HG03469 (cell line): ENCODE measurements around the gene CAPS.

Experiments
- ATAC-seq: cut with Tn5 transposase; IDR thresholded peaks from one replicate; pipeline ENCODE4 v1.9.1; 2021; ENCODE audit warnings: mild to moderate bottlenecking, moderate library complexity, moderate number of reproducible peaks; ENCODE audit not compliant: unreplicated experiment

Gene CAPS

GRCh38 chr19:5908773-5909442 is 5.1 kb upstream of the CAPS start:
- no peak for ATAC-seq

GRCh38 chr19:5910638-5910907 is 3.5 kb upstream of the CAPS start:
- no peak for ATAC-seq

DNA sequence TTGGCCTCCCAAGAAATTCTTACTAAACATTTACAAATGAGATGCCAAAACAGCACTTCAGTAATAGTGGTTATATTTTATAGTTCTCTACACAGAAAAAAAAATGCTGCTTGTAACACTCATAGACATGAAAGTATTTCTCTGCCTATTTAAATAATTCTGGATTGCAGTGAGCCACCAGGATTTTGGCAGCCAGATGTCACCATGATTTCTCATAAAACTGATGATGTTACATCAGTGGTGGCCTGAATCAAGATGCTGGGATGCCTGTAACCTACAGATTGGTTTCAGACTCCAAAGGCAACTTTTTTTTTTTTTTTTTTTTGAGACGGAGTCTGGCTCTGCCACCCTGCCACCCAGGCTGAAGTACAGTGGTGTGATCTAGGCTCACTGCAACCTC is 2.7 kb upstream of the CAPS start:
- ATAC-seq, result no peak

- ATAC-seq, result no peak
Measured at GRCh38 chr19:5914358-5914774, 312 bp downstream of the CAPS start.

GRCh38 chr19:5914946-5915781 is 1.1 kb downstream of the CAPS start:
- ATAC-seq, result no peak

DNA sequence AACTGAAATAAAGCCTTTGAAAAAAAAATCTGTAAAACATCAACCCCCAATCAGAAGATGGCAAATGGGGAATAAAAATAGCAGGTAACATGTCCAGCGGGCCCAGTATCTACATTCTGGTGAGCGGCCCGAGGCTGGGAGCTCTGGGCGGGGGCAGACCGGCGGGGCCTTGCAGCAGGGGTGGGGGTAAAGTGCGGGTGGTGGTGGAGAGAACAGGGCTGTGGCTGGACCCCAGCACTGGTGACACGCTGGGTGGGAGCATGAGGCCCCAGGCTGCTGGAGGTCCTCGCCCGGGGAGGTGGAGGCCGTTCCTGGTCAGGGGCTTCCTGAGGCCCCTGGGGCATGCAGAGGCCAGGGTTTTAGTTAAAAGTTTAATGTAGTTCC is 1.7 kb downstream of the CAPS start:
- ATAC-seq, result no peak

DNA sequence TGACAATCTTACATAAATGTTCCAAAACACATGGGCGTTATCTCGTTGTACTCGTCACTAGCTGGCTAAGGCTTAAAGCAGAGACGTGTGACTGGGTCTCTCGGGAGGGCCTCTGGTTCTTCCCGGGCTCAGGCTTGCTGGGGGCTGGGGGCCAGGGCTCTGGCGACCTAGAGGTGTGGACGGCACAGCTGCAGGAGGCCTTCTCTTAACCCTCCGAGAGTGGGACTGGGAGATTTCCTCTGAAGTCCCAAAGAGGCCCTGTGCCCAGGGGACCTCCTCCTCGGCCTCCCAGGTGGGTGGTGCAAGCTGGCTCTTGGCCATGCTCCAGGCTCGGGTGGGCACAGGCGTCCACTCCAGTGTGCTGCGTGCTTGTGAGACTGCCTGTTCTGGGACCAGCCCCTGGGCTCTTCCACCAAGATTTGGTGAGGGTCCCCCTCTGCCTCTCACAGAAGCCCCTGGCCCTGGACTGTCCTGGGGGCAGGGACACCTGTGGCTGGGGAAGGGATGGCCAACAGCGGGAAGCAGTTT is 2.2 kb downstream of the CAPS start:
- no peak for ATAC-seq

GRCh38 chr19:5917431-5918107 is 3.5 kb downstream of the CAPS start:
- ATAC-seq, result no peak

DNA sequence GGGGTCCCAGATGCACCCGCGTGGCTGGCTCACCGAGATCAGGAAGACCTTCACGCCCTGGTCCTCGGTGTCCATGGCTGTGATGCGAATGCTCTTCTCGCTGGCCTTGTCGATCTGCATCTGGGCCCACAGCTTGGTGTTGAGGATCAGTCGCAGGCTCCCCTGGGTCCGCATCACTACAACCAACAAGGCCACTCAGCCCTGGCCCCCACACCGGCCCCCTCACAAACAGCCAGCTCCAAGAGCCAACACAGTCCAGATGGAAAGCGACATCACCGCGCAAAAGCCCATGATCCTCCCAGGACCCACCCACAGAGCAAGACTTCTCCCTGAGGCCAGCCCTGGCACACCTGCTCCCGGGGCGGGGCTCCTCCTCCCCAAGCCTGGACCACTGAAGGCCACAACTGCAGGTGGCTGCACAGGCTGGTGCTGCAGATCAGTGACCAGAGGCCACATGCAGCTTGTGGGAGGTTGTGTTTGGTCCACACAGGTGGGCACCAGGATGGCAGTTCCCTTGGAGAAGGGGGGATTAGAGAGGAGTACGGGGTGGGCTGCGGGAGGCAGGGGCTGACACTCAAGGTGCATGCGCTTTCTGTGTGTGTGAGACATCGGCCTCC is 4.5 kb downstream of the CAPS start:
- no peak for ATAC-seq

DNA sequence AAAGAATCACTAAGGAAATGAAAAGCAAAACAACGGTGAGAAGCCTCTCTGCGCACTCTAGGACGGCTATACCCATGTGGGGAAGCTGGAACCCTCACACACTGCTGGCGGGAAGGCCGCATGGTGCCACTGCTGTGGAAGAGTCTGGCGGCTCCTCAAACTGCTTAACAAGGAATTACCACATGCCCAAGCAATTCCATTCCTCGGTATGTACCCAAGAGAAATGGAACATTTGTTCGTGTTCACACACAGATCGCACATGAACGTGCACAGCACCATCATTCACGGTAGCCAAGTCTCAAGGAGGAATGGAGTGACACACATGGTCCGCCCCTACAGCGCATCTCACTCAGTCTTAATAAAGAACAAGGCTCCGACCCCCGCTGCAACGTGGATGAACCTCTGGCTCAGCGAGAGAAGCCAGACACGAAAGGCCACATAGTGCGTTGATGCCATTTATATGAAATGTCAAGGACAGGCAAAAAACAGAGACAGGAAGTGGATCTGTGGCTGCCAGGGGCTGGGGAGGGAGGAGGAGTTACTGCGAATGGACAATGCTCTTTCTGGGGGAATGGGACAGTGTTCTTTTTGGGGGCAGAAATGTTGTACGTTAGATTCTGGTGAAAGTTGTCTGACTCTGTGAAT is 7.6 kb downstream of the CAPS start:
- ATAC-seq, result no peak

DNA sequence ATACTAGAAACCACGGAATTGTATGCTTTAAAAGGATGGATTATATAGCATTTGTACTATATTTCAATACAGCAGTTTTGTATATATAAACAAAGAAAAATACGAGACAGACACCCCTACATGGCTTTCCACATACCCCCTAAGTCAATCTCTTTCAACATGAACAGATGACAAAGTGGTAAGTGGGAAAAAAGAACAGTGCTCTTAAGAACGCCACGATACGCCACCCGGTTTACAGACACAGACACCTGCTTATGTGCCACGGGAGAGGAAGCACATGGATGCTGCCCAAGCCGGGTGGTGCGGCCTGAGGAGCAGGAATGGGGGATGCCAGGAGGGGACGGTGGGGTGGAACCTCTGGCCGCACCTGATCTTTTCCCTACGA is 8.1 kb downstream of the CAPS start:
- ATAC-seq, result no peak

- ATAC-seq, result no peak
Measured at GRCh38 chr19:5923356-5923755, 9.3 kb downstream of the CAPS start.

GRCh38 chr19:5925830-5926427 is 11.9 kb downstream of the CAPS start:
- no peak for ATAC-seq

- no peak for ATAC-seq
Measured at GRCh38 chr19:5926641-5927440, 12.8 kb downstream of the CAPS start.

DNA sequence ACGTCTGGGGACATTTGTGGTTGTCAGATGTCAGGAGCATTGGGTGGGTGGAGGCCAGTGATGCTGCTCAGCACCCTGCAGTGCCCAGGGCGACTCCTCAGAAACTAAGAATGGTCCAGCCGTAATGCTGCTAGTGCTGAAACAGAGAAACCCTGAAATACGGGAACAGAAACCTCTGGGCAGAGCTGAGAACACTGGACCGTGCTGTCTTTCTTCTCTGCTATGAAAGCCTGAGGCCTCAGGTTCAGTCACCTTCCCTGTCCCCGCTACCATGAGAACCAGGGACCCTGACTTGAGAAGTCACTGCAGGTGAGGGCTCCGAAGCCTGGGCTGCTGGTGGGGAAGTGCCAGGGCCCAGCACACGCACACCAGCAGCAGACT is 13.4 kb downstream of the CAPS start:
- ATAC-seq, result no peak

DNA sequence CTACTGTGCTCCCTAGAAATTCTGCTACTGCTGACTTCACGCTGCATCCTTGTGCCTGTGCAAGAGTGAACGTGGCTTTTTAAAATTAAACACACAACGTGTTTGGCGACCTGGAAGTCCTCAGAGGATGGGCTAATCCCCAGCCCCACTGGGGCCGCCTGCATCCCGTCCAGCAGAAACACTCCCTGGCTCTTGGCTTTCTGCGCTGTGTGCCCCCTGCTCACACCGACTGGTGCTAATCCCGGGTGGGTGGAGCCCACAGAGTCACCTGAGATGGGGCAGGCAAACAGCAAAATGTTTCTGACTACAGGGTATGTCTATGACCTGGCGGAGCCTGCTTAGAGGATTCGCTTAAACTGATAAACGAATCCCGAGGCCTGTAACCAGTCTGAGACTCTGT is 15.1 kb downstream of the CAPS start:
- no peak for ATAC-seq

DNA sequence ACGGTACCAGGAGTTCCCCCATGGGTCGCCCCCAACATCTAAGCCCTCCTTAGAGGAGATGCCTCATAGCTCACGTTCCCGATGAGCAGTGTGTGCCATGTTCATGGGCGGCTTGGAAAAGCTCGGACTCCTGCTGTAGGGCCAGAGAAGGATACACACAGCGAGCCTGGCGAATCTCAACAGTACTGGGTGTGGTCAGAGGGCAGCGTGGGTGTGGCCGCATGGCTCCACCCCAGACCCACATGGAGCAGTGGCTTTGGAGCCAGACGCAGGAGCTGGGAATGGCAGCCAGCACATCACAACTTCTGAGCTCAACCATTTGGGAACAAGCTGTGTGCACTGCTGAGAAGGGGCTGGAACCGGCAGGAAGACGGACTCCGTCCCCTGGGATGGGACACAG is 15.6 kb downstream of the CAPS start:
- ATAC-seq, result no peak

GRCh38 chr19:5931251-5931650 is 17.2 kb downstream of the CAPS start:
- ATAC-seq, result no peak

DNA sequence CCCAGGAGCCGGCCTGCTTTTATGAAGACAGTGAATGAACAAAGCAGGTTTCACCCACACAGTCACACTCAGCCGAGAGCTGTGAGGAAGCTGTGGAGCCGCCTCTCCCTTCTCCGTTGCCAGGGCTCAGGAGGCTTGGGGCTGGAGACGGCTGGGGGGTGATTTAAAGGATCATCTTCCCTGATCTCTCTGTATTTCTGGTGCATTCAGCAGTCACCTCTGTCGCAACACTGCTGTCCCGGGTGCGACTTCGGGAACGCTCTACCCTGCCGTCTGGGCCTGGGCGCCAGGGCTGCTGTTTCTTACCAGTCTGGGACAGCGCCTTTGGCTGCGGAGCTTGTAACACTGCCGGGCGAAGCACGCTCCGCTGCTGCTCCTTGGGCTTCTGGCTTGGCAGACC is 18.1 kb downstream of the CAPS start:
- no peak for ATAC-seq
